Stimulated activated CD4-positive, alpha-beta T cell treated with anti-CD3 and anti-CD28 coated beads, Interleukin-15, amount 100 ng/mL, for 1 hour (primary cell): ENCODE data around the gene MIER2.

Experiments used
- DNase-seq, 2 donors: peaks; one replicate each; pipeline ENCODE4 v3.0.0-alpha.2; 2020; ENCODE audit warnings: low read depth in 1 of 2, low spot score in 1 of 2

MIER2 gene

GRCh38 chr19:309206-309565 lies 35.4 kb downstream of the MIER2 start:
- no peak for DNase-seq

GRCh38 chr19:308471-309205 lies 36.0 kb downstream of the MIER2 start:
- DNase-seq = no peak

GRCh38 chr19:307793-308420 lies 36.7 kb downstream of the MIER2 start:
- DNase-seq = no peak

- DNase-seq = no peak
Measured at GRCh38 chr19:307111-307531, 37.5 kb downstream of the MIER2 start.

- no peak for DNase-seq
Measured at GRCh38 chr19:306151-306900, 38.3 kb downstream of the MIER2 start.

GRCh38 chr19:305240-306150 lies 39.1 kb downstream of the MIER2 start:
- no peak for DNase-seq

- DNase-seq = no peak
Measured at GRCh38 chr19:296476-297225, 47.9 kb downstream of the MIER2 start.

GRCh38 chr19:295687-296370 lies 48.8 kb downstream of the MIER2 start:
- no peak for DNase-seq

GRCh38 chr19:294946-295686 lies 49.5 kb downstream of the MIER2 start:
- peak in 1 of 2 donors; percentile 36 for DNase-seq

GRCh38 chr19:294341-294945 lies 50.2 kb downstream of the MIER2 start:
- DNase-seq = no peak

GRCh38 chr19:293436-294110 lies 51.0 kb downstream of the MIER2 start:
- no peak for DNase-seq

GRCh38 chr19:292951-293350 lies 51.6 kb downstream of the MIER2 start:
- no peak for DNase-seq

GRCh38 chr19:292281-292884 lies 52.2 kb downstream of the MIER2 start:
- no peak for DNase-seq

- DNase-seq = no peak
Measured at GRCh38 chr19:291561-292280, 52.9 kb downstream of the MIER2 start.

- no peak for DNase-seq
Measured at GRCh38 chr19:291006-291521, 53.5 kb downstream of the MIER2 start, which contains the start of gene PLPP2. PLPP2 (minus strand) TSS chr19:291403; CDS start chr19:291336, 67 bp downstream.

GRCh38 chr19:290372-291005 lies 54.1 kb downstream of the MIER2 start:
- peak in 1 of 2 donors; percentile 20 for DNase-seq
